Activated gamma-delta T cell treated with anti-CD3 and anti-CD28 coated beads, Interleukin-2, amount 50 U/mL, for 16 hours (primary cell): ENCODE measurements around the gene RAB9A.
"Not testable (repeated sequence)": the region's sequence is repeated elsewhere in the genome, so short reads cannot be mapped to it uniquely, and the experiment has no call there.

ENCODE experiments used
- DNase-seq: peaks from one replicate; pipeline ENCODE4 v3.0.0-alpha.2; 2020; ENCODE audit warnings: low read depth

The RAB9A gene

GRCh38 chrX:13702111-13702789 is 13.3 kb downstream of the RAB9A start:
- DNase-seq, result no peak

- no peak for DNase-seq
Observed at GRCh38 chrX:13703135-13703534, 14.2 kb downstream of the RAB9A start.

- DNase-seq, result no peak
Observed at GRCh38 chrX:13703589-13703988, 14.7 kb downstream of the RAB9A start.

- DNase-seq, result no peak
Observed at GRCh38 chrX:13711141-13711540, 22.2 kb downstream of the RAB9A start.

- DNase-seq, result no peak
Observed at GRCh38 chrX:13716455-13716854, 27.5 kb downstream of the RAB9A start.

GRCh38 chrX:13716905-13717304 is 28.0 kb downstream of the RAB9A start:
- DNase-seq, result no peak

GRCh38 chrX:13717700-13718472 is 29.0 kb downstream of the RAB9A start:
- DNase-seq, result no peak

- DNase-seq, result peak; percentile 22
Observed at GRCh38 chrX:13719192-13719856, 30.4 kb downstream of the RAB9A start.

- no peak for DNase-seq
Observed at GRCh38 chrX:13721371-13721770, 32.4 kb downstream of the RAB9A start.

GRCh38 chrX:13721819-13722519 is 33.0 kb downstream of the RAB9A start:
- no peak for DNase-seq

GRCh38 chrX:13724878-13725277 is 36.0 kb downstream of the RAB9A start:
- peak; percentile 25 for DNase-seq

GRCh38 chrX:13726583-13726982 is 37.7 kb downstream of the RAB9A start:
- DNase-seq, result not testable (repeated sequence)

- not testable (repeated sequence) for DNase-seq
Observed at GRCh38 chrX:13730523-13730922, 41.6 kb downstream of the RAB9A start.

GRCh38 chrX:13732246-13733067 is 43.5 kb downstream of the RAB9A start:
- DNase-seq, result no peak

GRCh38 chrX:13733506-13733905 is 44.6 kb downstream of the RAB9A start:
- DNase-seq, result no peak

- peak; percentile 85 for DNase-seq
Observed at GRCh38 chrX:13734278-13735172, 45.6 kb downstream of the RAB9A start, which contains the start of the genes OFD1 and TRAPPC2. OFD1 (plus strand) TSS chrX:13734748; CDS start chrX:13735072, 324 bp downstream. TRAPPC2 (minus strand) TSS chrX:13734620; CDS start chrX:13719963, 14,657 bp downstream.

- no peak for DNase-seq
Observed at GRCh38 chrX:13741695-13742094, 52.8 kb downstream of the RAB9A start.

GRCh38 chrX:13742397-13743176 is 53.7 kb downstream of the RAB9A start:
- DNase-seq, result no peak

GRCh38 chrX:13747836-13748235 is 58.9 kb downstream of the RAB9A start:
- no peak for DNase-seq
